OCI-M2 (cell line): ENCODE results near the gene PNCK.

ENCODE experiments used
- DNase-seq: peaks from one replicate; lab custom pipeline; 2025; ENCODE audit not compliant: unreplicated experiment; lab: John Stamatoyannopoulos, UW

PNCK gene

GRCh38 chrX:153642051-153642654, 31.5 kb downstream of the PNCK start:
- DNase-seq = no peak

- no peak for DNase-seq
Measured at GRCh38 chrX:153641627-153642026, 32.0 kb downstream of the PNCK start.

GRCh38 chrX:153640736-153641575, 32.7 kb downstream of the PNCK start:
- DNase-seq = no peak

DNA sequence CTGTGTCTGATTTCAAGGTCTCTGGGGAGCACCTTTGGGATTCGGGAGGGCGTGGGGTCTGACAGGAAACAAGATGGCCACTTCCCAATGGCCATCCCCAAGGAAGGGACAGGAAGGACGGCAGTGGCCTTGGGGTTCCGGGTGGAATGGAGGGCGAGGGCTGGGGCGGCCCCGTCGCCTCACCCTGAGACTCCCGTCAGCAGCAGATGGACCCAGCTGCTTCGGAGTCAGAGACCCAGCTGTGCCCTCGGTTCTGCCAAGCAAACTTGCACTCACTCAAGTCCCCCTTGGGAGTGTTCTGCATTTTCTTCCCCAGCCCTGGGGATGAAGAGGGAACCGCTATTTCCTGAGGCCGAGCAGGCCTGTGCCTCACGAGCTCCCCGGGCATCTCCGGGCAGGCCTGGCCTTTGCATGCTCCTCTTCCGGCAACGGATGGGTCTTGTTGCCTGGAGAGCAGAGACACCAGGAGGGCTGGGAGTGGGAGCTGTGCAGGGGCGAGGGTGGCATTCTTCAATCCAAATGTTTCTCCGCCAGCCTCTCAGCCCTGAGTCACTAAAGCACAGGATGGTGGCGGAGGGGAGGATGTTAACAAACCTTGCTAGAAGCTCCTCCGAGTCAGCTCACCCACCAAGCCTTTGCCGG, 33.4 kb downstream of the PNCK start:
- DNase-seq = no peak

DNA sequence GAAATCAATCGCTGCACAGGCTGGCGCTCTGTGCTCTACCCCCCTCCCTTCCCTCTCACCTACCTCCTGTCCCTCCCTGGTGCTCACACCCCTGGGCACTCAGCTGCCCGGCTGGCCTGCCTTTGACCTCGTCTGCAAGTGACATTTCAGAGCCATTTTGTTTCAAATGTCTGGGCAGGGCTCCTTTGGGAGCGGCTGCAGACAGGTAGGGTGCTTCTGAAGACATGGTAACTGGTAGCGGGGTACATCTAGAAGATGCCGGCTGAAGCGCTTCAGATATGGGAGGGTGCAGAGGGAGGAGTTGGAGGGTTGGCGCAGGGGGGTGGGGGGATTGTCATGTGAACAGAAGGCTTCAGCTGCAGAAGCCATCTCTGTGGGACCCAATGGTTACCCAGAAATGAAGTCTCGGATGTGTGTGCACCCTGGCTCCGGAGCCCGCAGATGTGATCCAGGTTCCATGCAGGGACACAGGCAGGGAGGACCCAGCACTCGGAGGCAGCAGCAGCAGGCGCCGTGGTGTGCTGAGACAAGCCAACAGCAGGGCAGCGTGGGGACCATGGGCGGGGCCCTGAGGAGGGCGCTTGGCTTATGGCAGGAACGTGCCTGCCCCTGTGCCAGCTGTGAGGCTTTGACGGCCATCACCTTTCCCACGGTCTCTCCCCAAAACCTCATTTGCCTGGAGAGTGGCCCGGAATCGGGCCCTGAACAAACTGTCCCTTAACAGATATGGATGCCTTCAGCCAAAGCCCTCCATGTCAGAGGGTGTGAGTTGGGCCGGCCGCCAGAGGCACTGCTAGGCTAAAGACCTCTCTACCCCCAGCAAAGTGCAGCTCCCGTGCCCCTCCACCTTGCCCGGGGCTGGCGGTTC, 34.2 kb downstream of the PNCK start:
- no peak for DNase-seq

DNA sequence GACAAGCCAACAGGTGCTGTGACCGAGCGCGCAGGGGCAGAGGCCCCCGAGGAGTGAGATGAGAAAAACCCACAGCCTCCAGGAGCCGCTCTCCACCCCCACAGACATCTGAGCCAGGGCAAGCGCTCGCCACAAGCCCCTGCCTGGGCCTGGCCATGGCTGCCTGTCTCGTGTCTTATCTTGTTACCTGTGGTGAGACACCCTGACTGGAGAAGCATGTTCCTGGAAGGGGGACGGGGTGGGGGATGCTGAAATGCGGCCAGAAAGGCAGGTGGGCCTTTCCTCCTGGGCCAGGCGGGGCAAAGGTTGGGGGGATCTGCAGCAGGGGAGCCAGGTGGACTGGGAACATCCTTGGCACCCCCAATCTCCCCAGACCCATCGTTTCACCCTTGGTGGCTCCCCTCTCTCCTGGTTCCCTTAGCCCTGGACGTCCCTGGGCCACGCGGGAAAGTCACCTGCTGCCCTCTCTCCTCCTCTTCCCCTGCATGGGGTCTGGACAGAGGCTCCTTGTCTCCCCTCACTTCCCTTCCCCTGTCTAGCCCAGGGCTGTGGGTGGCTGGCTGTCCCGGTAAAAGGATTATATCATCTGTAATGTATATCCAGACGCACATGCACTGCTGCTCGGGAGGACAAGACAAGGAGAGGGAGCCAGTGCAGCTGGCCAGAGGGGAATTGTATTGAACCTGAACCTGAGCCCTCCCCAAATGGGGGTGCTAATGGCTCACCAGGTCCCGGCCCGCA, 35.0 kb downstream of the PNCK start:
- no peak for DNase-seq

- no peak for DNase-seq
Measured at GRCh38 chrX:153638041-153638371, 35.6 kb downstream of the PNCK start.

GRCh38 chrX:153637121-153638040, 36.2 kb downstream of the PNCK start:
- DNase-seq = no peak

GRCh38 chrX:153636716-153637115, 36.9 kb downstream of the PNCK start:
- DNase-seq = no peak

- no peak for DNase-seq
Measured at GRCh38 chrX:153635788-153636668, 37.6 kb downstream of the PNCK start.

DNA sequence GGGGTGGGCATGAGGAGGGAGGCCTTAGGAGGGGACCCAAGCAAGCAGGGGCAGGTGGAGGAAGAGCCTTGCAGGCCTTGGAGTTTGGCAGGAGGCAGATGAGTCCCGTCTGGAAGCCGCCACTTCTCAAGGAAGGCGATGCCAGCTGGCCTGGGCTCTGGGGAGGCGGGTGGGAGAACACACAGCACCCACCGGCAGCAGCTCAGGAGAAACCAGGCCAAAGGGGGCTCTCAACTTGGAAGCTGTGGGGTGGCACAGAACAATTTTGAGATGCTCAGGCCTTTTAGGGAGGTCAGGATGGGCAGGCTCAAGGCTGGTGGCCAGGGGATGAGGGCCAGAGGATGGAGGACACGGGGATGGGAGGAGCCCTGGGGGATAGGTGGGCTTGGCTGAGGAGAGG, 38.2 kb downstream of the PNCK start:
- no peak for DNase-seq

DNA sequence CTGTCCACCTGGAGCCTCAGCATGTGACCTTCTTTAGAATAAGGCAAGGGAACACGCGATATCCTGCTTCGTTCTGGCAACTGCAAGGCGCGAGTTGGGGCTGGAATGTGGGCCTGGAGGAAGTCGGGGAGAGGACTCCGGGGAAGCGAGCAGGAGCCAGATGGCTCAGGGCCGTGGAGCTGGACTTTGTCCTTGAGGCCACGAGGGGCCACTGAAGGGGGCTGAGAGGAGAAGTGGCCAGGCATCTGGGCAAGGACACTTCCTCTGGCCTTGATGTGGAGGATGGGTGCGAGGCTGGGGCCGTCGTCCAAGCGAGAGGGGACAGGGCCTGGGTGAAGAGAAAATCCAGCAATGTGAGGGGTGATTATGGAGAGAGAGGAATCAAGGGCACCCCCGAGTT, 38.8 kb downstream of the PNCK start:
- DNase-seq = no peak

DNA sequence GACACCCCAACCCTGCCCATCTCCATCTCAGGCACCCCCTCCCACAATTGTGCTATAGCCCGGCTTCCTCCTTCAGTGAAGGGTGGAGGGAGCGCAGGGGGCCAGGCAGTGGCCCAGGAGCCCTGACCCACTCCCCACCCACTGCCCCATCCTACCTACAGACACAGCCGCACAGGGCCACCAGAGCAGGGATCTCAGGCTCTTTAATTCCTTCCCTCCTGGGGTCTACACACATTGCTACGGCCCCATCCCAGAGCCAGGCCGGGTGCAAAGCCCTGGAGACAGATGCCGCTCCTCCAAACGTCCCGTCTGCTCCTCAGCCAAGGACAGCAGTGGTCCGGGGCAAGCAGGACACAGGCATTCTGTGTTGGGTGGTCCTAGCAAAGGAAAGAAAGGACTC, 39.4 kb downstream of the PNCK start:
- no peak for DNase-seq

- DNase-seq = no peak
Measured at GRCh38 chrX:153633607-153634180, 39.9 kb downstream of the PNCK start.

DNA sequence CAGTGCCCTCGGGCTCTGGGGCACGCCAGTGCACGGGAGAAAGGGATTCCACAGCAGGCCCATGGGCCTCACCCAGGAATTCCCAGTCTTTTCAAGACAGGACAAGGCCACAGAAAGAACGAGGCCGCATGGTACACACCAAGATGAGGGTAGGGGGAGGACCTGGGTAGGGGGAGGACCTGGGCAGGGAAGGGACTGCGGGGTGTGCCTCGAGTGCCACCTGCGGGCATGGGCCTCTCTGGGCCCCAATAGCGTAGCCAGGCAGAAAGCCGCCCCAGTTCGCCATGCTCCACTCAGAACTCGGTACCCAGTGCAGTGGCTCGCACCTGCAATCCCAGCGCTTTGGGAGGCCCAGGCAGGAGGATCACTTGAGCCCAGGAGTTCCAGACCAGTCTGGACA, 40.6 kb downstream of the PNCK start:
- no peak for DNase-seq

- no peak for DNase-seq
Measured at GRCh38 chrX:153632595-153632946, 41.0 kb downstream of the PNCK start.

GRCh38 chrX:153631907-153632594, 41.6 kb downstream of the PNCK start:
- no peak for DNase-seq

- DNase-seq = no peak
Measured at GRCh38 chrX:153631346-153631745, 42.3 kb downstream of the PNCK start.
